ENCODE measurements around the gene VEGFB.

DNA sequence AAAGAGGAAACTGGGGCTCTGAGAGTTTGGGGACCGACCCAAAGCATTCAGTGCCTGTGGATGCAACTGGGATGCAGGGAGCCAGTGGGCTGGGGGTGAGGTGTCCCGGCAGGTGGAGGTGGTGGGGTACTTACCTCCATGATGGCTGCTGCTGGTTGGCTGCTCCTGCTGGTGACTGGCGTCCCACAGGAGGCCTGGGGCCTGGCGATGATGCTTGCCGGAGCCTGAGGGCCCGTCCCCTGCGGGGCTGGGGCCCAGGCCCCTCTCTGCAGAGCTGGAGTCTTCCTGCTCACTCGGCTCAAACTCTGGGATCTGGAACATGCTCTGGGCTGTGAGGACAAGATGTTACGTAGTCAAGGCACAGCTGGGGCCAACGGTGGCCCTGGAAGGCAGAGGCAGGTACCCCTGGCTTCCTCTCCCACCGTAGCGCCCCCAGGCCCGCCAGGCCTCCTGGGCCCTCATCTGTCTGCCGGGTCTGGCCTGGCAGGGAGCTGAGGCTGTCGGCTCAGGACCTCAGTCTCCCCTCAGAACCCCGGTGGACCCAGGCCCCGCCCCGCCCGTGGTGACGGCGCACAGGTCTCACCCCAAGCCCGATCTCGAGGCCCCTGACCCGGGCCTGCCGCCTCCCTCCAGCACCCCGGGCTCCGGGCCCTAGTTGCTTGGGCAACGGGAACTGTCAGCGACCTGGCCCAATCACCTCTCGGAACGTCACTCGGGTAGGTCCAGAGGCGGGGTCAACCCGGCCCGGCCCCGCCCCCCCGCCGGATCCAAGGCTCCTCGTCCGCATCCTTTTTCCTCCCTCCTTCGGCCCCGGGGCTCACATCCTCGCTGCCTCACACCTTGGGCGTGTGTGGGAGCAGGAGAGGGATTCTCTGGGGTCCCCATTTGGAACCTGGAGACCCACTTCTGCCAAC lies 49.9 kb downstream of the VEGFB start, which contains the start of gene BAD:
- TF ChIP-seq EP300 (IDR thresholded peaks at IDR 0.05) (no peak), POLR2A (IDR thresholded peaks at IDR 0.05; ENCODE audit: low read depth) (peak; percentile 31)
